ENCODE results near the gene SRGAP3.

SRGAP3 gene

DNA sequence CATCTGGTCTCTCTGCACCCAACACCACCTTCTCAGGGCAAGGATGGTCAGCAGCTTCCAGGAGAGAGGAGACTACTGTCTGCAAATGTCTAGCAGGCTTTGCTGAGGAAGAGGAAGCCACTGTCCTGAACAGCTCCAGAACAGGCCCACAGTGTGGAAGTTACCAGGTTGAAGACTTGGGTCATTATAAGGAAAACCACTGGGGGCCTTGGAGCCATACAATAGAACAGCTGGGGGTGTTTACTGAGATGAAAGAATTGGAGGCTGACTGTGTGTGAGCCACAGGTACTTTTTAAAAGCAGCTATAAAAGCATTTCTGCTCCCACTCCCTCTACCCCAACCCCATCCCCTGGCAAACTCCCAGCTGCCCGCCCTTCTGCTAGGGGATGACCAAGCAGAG is 24.2 kb downstream of the SRGAP3 start:
- DNase-seq (ENCODE audit: low read depth) = no peak

DNA sequence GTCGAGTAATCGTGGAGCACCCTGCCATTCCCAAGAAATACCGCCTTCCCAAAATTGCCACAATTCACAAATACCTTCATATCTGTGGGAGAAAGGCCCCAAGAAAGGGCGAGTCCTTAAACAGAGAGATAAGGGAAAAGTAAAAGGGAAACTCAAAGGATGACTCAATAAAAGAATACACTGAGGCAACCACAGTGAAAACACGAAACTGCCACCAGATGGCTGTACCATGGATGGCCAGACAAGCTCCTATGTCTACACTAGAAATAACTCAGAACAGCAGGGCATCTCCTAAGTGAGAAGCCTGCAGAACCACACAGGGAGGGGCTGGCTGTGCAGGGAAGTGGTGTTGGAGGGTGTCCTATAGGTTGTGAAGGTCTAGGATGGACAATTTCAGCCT is 25.0 kb downstream of the SRGAP3 start:
- DNase-seq (ENCODE audit: low read depth) = peak; percentile 3

DNA sequence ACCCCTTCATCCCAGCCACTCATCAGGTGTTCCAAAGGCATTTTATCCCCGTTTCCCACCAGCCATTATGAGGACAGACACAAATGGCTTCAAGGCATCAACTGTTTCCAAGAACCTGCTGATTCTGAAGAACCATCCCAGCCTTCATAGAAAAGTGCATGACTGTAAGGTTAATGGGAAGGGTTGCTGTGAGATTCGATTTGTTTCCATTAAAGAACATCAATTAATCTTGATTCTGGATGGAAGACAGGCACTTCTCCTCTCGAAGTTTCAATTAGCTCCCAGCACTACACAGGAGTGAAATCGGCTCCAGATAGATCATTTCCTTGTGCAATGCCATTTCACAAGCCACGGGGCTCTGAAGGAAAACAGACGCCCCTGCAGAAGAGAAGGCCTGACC is 25.8 kb downstream of the SRGAP3 start:
- DNase-seq (ENCODE audit: low read depth) = no peak

- DNase-seq (ENCODE audit: low read depth) = no peak
Observed at GRCh38 chr3:9222956-9223639, 26.3 kb downstream of the SRGAP3 start.

DNA sequence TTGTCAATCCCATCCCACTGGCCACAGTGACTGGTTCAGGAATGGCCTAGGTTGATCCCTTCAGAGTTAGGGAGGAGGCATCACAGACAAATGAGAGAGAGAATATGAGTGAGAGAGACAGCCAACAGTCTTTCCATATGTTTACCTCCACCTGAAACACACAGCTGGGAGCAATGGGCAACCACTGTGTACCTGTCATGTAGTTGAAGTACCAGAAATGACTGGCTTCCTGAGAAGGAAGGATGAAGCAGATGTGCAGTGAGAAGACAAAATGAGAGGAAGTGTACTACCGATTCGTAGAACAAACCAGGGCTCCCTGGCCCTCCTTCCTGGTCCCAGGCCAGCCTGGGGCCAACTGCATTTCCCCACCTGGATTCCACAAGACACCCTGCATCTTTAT is 27.4 kb downstream of the SRGAP3 start:
- no peak for DNase-seq (ENCODE audit: low read depth)

- no peak for DNase-seq (ENCODE audit: low read depth)
Observed at GRCh38 chr3:9218514-9218846, 31.0 kb downstream of the SRGAP3 start.

- no peak for DNase-seq (ENCODE audit: low read depth)
Observed at GRCh38 chr3:9217784-9218513, 31.5 kb downstream of the SRGAP3 start.

GRCh38 chr3:9216736-9217135 is 32.7 kb downstream of the SRGAP3 start:
- no peak for DNase-seq (ENCODE audit: low read depth)

DNA sequence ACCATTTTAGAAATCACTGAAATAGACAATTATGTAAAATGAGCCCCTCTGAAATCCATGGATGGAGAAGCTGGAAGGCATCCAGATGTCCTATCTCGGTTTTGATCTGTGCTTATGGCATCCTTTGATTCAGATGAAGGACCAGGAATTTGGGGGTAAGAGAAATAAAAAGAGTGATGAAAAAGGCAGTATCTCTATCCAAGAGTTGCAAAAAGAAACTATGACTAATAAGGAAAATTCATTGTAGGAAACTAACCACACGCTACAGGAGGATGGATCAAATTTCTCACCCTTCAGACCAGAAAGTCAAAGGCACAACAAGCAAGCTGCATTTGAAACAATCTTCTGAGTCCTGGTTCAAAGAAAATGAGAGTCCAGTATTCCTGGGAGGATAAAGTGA is 34.8 kb downstream of the SRGAP3 start:
- peak; percentile 65 for DNase-seq (ENCODE audit: low read depth)

- no peak for DNase-seq (ENCODE audit: low read depth)
Observed at GRCh38 chr3:9214185-9214584, 35.3 kb downstream of the SRGAP3 start.

DNA sequence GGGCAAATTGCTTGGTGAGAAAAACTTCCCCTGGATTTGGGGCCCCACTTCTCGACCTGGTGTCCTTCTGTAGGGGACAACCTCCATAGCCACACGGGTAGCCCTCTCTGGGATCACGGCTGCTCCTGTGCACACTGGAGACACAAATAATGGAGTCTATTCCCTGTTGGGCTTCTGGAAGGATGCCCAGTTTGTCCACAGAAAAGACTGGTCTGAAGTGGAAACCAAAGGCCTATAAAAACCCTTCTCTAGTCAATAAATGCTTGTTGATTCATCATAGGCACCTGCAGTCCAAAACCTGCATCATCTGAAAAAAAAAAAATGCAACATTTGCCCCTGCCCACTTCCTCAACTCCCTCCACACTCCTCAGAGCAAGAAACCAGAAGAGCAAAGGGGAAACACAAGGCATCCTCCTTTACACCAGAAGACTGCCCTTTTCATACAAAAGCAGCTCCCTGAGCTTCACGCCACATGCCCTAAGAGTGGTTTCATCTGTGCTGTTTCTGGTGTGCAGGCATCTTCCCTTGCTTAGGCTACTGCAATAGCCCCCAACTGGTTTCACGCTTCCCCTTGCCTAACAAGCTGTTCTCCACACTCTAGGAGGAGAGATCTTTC is 36.3 kb downstream of the SRGAP3 start:
- DNase-seq (ENCODE audit: low read depth) = no peak

GRCh38 chr3:9211155-9211950 is 38.1 kb downstream of the SRGAP3 start:
- peak; percentile 10 for DNase-seq (ENCODE audit: low read depth)

DNA sequence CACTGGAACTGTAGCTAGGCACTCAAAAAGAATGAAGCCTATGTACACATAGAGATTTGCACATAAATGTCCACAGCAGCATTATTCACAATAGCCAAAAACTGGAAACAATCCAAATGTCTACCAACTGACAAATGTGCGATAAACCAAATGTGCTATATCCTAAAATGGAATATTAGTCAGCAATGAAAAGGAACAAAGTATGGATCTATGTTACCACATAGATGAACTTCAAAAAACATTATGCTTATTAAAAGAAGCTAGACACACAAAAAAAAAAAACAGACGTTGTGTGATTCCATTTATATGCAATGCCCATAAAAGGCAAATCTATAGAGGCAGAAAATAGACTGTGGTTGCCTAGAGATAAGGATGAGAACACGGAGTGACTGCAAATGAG is 39.7 kb downstream of the SRGAP3 start:
- no peak for DNase-seq (ENCODE audit: low read depth)

- DNase-seq (ENCODE audit: low read depth) = no peak
Observed at GRCh38 chr3:9208605-9209152, 40.8 kb downstream of the SRGAP3 start.

GRCh38 chr3:9207116-9207763 is 42.2 kb downstream of the SRGAP3 start:
- no peak for DNase-seq (ENCODE audit: low read depth)

- no peak for DNase-seq (ENCODE audit: low read depth)
Observed at GRCh38 chr3:9206287-9206686, 43.2 kb downstream of the SRGAP3 start.

DNA sequence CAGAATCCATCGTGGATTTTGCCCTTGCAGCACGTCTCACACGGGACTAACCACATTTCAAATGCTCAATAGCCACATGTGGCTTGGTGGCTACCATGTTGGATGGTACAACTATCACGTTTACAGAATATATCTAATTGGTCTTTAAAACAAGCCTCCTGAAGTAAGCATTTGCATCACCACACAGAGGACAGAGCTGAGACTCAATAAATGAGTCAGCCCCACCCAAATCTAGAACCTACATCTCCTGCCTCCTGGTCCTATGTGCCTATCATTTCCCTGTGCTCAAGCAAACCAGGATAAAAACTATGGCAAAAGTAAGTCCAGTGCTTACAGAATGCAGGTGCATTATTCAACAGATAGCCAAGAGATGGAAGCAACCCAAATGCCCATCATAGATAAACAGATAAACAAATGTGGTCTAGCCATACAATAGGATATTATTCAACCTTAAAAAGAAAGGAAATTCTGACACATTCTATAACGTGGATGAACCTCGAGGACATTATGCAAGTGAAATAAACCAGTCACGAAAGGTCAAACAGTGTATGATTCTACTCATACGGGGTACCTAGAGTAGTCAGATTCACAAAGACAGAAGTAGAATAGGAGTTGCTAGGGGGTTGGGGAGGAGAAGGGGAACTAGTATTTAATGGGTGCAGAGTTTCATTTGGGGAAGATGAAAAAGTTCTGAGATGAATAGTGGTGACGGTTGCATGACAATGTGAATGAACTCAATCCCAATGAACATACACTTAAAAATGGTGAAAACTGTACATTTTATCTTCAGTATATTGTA is 43.9 kb downstream of the SRGAP3 start:
- DNase-seq (ENCODE audit: low read depth) = no peak

- no peak for DNase-seq (ENCODE audit: low read depth)
Observed at GRCh38 chr3:9204253-9204992, 45.0 kb downstream of the SRGAP3 start.

DNA sequence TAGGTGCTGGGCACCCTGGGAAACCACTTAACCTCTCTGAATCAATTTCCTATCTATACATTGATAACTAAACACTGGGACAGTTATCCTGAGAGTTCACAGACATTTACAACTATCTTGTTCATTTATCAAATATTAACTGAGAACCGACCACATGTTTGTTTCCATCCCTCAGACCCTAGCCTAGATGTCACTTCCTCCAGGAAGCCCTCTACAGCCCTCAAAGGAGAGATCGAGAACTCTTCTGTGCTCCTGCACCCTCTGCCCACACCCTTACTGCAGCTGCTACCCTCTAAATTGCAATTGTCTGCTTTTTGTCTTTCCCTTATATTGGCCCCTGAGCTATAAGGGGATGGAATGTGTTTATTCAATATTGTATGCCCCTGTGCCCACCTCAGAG is 46.1 kb downstream of the SRGAP3 start:
- no peak for DNase-seq (ENCODE audit: low read depth)

DNA sequence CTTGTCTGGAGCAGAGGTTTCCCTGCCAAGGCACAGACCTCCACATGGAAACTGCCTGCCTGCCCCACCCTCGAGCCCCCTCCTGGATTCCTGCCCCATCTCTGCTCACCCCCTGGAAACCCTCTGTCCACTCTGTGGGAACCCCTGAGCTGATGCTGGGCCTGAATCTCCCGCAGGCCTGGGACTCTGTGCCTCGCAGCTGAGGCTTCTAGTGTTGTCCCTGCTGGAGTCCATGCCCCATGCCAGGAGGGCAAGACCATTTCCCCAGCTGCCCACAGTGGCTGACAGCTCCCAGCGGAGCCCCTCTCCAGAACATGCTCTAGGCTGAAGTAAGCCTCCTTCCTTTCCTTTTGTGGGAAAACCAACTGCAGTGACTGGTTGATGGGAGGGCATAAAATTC is 46.9 kb downstream of the SRGAP3 start:
- DNase-seq (ENCODE audit: low read depth) = no peak

Data from iris pigment epithelial cell (primary cell).